GM12801 (cell line): Measurements from ENCODE around the gene IGFBP7.

Experiments used
- CTCF ChIP-seq: IDR thresholded peaks from one replicate; pipeline ENCODE4 v1.5.1; 2011; ENCODE audit warnings: control low read depth; ENCODE audit not compliant: insufficient read length; ENCODE audit errors: extremely low read depth

The IGFBP7 gene

GRCh38 chr4:57146444-57146843 is 36.3 kb upstream of the IGFBP7 start:
- no peak for TF ChIP-seq CTCF

GRCh38 chr4:57144466-57144865 is 34.3 kb upstream of the IGFBP7 start:
- no peak for TF ChIP-seq CTCF

- no peak for TF ChIP-seq CTCF
Observed at GRCh38 chr4:57139783-57140182, 29.6 kb upstream of the IGFBP7 start.

- TF ChIP-seq CTCF: no peak
Observed at GRCh38 chr4:57137261-57137660, 27.1 kb upstream of the IGFBP7 start.

- TF ChIP-seq CTCF: no peak
Observed at GRCh38 chr4:57136281-57136680, 26.1 kb upstream of the IGFBP7 start.

- no peak for TF ChIP-seq CTCF
Observed at GRCh38 chr4:57132743-57133137, 22.6 kb upstream of the IGFBP7 start.

GRCh38 chr4:57131849-57132742 is 21.9 kb upstream of the IGFBP7 start:
- no peak for TF ChIP-seq CTCF
